Neural progenitor cell (in vitro differentiated cells): ENCODE results near the gene TYSND1.

Experiments used
- CTCF ChIP-seq: fragments of 200-600 bp; sonication (generic); IDR thresholded peaks from 2 replicates; pipeline ENCODE4 v1.5.1; 2017; ENCODE audit warnings: antibody characterized with exemption, mild to moderate bottlenecking
- EZH2 ChIP-seq: fragments of 200-600 bp; sonication (generic); IDR thresholded peaks from 2 replicates; pipeline ENCODE4 v1.6.1; 2017; ENCODE audit warnings: antibody characterized with exemption, mild to moderate bottlenecking, moderate library complexity
- EZH2phosphoT487 ChIP-seq: fragments of 200-600 bp; sonication (generic); IDR thresholded peaks from 2 replicates; pipeline ENCODE4 v1.6.1; 2017; ENCODE audit warnings: antibody characterized with exemption

- TF ChIP-seq CTCF (no peak), EZH2 (no peak), EZH2phosphoT487 (no peak)
Observed at GRCh38 chr10:70155255-70155838, 8.8 kb upstream of the TYSND1 start.
